ENCODE data around the gene ADAM23. TPM values are rescaled to one million over a fixed set of nuclear protein-coding genes. Genes with fewer than 3 reads are reported as not detected.
"Not testable (repeated sequence)": the region's sequence is repeated elsewhere in the genome, so short reads cannot be mapped to it uniquely, and the experiment has no call there.

Gene ADAM23, protein sequence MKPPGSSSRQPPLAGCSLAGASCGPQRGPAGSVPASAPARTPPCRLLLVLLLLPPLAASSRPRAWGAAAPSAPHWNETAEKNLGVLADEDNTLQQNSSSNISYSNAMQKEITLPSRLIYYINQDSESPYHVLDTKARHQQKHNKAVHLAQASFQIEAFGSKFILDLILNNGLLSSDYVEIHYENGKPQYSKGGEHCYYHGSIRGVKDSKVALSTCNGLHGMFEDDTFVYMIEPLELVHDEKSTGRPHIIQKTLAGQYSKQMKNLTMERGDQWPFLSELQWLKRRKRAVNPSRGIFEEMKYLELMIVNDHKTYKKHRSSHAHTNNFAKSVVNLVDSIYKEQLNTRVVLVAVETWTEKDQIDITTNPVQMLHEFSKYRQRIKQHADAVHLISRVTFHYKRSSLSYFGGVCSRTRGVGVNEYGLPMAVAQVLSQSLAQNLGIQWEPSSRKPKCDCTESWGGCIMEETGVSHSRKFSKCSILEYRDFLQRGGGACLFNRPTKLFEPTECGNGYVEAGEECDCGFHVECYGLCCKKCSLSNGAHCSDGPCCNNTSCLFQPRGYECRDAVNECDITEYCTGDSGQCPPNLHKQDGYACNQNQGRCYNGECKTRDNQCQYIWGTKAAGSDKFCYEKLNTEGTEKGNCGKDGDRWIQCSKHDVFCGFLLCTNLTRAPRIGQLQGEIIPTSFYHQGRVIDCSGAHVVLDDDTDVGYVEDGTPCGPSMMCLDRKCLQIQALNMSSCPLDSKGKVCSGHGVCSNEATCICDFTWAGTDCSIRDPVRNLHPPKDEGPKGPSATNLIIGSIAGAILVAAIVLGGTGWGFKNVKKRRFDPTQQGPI
- total RNA-seq = 1 to 10 TPM; 2.2 to 3.3 TPM

DNA sequence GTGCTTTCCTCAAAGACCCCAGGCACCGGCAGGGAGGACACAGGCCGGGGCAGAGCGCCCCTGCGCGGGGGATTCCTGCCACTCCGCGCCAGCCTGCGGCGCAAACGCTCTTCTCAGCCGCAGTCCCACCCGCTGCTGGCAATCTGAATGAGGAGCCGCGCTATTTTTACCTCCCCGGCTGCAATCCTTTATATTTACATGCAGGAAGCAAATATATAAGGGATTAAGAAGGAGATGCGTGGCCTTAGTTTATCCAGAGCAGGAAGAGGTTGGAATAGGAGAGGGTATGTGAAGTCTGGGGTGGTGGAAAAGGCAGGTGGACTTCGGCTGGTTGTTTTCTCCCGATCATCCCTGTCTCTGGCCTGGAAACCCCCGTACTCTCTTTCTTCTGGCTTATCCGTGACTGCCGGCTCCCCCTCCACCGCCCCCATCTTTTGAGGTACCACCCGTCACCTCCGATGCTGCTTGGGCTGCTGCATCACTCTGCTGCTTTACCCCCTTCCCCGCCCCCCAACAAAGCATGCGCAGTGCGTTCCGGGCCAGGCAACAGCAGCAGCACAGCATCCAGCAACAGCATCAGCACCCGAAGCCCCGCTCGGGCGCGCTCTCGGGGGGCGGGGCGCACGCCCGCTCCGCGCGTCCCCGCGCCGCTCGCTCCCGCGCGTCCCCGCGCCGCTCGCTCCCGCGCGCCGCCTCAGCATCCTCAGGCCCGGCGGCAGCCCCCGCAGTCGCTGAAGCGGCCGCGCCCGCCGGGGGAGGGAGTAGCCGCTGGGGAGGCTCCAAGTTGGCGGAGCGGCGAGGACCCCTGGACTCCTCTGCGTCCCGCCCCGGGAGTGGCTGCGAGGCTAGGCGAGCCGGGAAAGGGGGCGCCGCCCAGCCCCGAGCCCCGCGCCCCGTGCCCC, at the start of gene ADAM23:
Gene ADAM23, plus strand, starts transcription at position 700 of the 902 bp plus-strand sequence. CDS start 335 bp downstream, outside the sequence.
- Mint-ChIP-seq H3K4me3 (peak within 1 kb of the TSS; percentile 77), H3K4me1 (no peaks in the 10 kb centered on the region), H3K36me3 (ENCODE audit: low read depth) (no peaks in the 10 kb centered on the region), H3K27ac (no peak within 1 kb of the TSS), H3K27me3 (peaks cover 37% of the 10 kb centered on the region), H3K9me3 (no peaks in the 10 kb centered on the region)
- ATAC-seq (replicated peaks) = peak; percentile 83

DNA sequence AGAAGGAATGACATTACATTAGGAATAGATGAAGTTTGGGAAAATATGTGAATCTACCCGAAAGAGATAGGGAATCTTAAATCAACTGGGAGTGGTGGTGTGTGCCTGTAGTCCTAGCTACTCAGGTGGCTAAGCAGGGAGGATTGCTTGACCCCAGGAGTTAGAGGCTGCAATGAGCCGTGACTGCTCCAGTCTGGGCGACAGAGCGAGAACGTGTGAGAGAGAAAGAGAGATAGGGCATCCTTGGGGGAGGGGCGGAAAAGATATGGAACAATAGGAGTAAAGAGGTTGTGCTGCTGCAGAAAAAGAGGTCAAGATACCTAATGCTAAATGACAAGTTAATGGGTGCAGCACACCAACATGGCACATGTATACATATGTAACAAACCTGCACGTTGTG, 47.1 kb upstream of the ADAM23 start:
- Mint-ChIP-seq H3K4me1 (no peaks in the 10 kb centered on the region), H3K4me3 (no peak overlapping the region), H3K36me3 (ENCODE audit: low read depth) (no peaks in the 10 kb centered on the region), H3K27me3 (no peaks in the 10 kb centered on the region), H3K9me3 (peaks cover 4% of the 10 kb centered on the region), H3K27ac (no peak overlapping the region)
- ATAC-seq (replicated peaks) = no peak

DNA sequence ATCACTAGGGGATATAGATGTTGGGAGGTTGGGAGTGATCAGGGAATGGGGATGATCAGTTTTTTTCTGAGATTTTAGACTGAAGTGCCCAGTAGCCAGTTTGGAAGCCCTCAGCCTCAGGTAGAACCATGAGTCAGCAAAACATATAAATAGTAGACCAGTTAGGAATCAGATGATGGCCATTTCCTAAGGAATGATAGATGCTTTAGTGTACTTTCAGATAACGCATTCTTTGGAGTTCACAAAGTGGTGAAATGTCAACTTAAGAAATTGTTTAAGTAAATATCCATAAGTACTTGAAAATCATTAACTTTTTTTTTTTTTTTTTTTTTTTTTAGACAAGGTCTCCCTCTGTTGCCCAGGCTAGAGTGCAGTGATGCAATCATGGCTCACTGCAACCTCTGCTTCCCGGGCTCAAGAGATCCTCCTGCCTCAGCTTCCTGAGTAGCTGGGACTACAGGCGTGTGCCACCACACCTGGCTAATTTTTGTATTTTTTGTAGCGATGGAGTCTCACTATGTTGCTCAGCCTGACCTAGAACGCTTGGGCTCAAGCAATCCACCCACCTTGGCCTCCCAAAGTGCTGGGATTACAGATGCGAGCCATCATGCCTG, 40.3 kb upstream of the ADAM23 start:
- not testable (repeated sequence) for H3K9me3 Mint-ChIP-seq; H3K27me3 Mint-ChIP-seq; H3K4me1 Mint-ChIP-seq; H3K27ac Mint-ChIP-seq; H3K4me3 Mint-ChIP-seq; ATAC-seq (replicated peaks); H3K36me3 Mint-ChIP-seq (ENCODE audit: low read depth)

GRCh38 chr2:206408323-206409320, 34.7 kb upstream of the ADAM23 start:
- Mint-ChIP-seq H3K4me1 (no peaks in the 10 kb centered on the region), H3K36me3 (ENCODE audit: low read depth) (no peaks in the 10 kb centered on the region), H3K4me3 (no peak overlapping the region), H3K9me3 (peaks cover 5% of the 10 kb centered on the region), H3K27ac (no peak overlapping the region), H3K27me3 (peaks cover 3% of the 10 kb centered on the region)
- no peak for ATAC-seq (replicated peaks)

DNA sequence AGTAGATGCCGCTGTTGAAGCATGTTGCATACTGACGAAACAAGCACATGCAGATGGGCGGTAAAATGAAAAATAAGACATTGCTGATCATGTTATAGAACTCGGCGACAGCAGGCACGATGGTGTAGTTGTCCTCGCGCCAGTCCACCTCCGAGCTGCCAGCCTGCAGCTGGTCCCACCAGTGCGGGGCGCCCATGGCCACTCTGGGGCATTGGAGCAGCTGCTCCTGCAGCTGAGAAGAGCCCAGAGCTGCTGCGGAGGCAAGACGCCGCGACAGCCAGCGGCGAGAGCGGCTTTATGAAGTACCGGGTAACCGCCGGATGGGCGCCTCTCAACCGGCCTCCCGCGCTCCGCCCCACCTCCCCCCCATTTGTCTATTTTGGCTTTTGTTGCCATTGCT, 32.6 kb upstream of the ADAM23 start:
- peaks cover 5% of the 10 kb centered on the region for H3K9me3 Mint-ChIP-seq
- ATAC-seq (replicated peaks) = no peak
- peaks cover 6% of the 10 kb centered on the region for H3K27me3 Mint-ChIP-seq
- no peak overlapping the region for H3K4me3 Mint-ChIP-seq
- no peaks in the 10 kb centered on the region for H3K4me1 Mint-ChIP-seq
- H3K27ac Mint-ChIP-seq = no peak overlapping the region
- no peaks in the 10 kb centered on the region for H3K36me3 Mint-ChIP-seq (ENCODE audit: low read depth)

GRCh38 chr2:206415618-206416243, 27.6 kb upstream of the ADAM23 start:
- peaks cover 3% of the 10 kb centered on the region for H3K27me3 Mint-ChIP-seq
- no peak overlapping the region for H3K27ac Mint-ChIP-seq
- no peaks in the 10 kb centered on the region for H3K4me1 Mint-ChIP-seq
- no peaks in the 10 kb centered on the region for H3K36me3 Mint-ChIP-seq (ENCODE audit: low read depth)
- ATAC-seq (replicated peaks) = no peak
- no peaks in the 10 kb centered on the region for H3K9me3 Mint-ChIP-seq
- no peak overlapping the region for H3K4me3 Mint-ChIP-seq

DNA sequence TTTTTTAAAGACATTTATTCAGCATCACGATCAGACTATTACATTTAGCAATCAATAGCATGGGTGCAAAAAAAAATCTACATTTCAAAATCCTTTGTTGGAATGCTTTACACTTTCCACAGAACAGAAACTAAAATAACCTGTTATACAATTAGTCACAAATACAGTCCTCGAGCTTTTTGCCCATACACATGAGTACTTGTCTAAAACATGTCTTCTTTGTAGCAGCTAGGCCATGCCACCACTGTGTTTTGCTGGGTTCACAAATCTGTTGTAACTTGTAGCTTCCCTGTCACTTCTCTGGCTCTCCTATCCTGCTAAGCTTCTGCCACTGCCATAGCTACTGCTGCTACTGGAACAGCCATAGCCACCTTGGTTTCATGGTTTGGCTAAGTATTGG, 24.4 kb upstream of the ADAM23 start:
- no peak overlapping the region for H3K27ac Mint-ChIP-seq
- H3K36me3 Mint-ChIP-seq (ENCODE audit: low read depth) = no peaks in the 10 kb centered on the region
- H3K4me1 Mint-ChIP-seq = no peaks in the 10 kb centered on the region
- no peaks in the 10 kb centered on the region for H3K9me3 Mint-ChIP-seq
- peaks cover 6% of the 10 kb centered on the region for H3K27me3 Mint-ChIP-seq
- H3K4me3 Mint-ChIP-seq = no peak overlapping the region
- ATAC-seq (replicated peaks) = no peak

DNA sequence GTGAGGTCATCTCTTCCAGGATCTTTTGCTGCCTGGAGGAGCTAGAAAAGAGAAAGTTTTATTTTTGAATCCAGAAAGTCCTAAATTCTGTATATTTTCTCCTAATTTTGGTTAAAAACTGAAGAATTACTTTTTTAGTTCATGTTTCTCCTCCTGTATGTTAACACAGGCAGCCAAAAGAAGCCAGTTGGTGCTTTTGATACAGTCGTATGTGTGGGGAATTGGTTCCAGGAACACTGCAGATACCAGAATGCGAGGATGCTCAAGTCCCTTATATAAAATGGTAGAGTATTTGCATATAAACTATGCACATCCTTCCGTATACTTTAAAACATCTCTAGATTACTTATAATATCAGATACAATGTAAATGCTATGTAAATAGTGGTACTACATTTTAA, 22.6 kb upstream of the ADAM23 start:
- no peak for ATAC-seq (replicated peaks)
- no peaks in the 10 kb centered on the region for H3K4me1 Mint-ChIP-seq

GRCh38 chr2:206422493-206422892, 20.8 kb upstream of the ADAM23 start:
- no peak overlapping the region for H3K27ac Mint-ChIP-seq
- H3K36me3 Mint-ChIP-seq (ENCODE audit: low read depth) = no peaks in the 10 kb centered on the region
- H3K4me1 Mint-ChIP-seq = no peaks in the 10 kb centered on the region
- peaks cover 3% of the 10 kb centered on the region for H3K27me3 Mint-ChIP-seq
- no peaks in the 10 kb centered on the region for H3K9me3 Mint-ChIP-seq
- no peak overlapping the region for H3K4me3 Mint-ChIP-seq
- no peak for ATAC-seq (replicated peaks)

More for the DNA sequence above, 22.6 kb upstream of the ADAM23 start:
- H3K27me3 Mint-ChIP-seq = peaks cover 3% of the 10 kb centered on the region
- no peak overlapping the region for H3K4me3 Mint-ChIP-seq
- no peaks in the 10 kb centered on the region for H3K9me3 Mint-ChIP-seq
- H3K27ac Mint-ChIP-seq = no peak overlapping the region
- H3K36me3 Mint-ChIP-seq (ENCODE audit: low read depth) = no peaks in the 10 kb centered on the region

DNA sequence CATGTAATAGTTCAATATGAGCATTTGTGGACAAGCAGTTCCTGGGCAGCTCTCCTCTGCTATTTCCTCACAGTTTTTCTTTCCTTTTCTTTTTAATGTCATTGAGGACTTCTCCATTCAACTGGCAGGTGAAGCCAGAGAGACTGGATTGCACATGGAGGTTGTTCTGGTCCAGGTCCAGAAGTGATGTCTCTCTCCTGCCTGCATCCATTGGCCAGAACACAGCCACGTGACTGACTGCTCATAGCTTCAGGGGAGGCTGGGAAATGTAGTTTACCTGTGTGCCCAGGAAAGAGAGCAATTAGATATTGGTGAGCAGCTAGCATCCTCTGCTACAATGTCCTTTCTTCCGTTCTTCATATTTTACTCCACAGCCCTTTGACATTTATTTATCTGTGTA, 20.2 kb upstream of the ADAM23 start:
- no peak overlapping the region for H3K4me3 Mint-ChIP-seq
- H3K4me1 Mint-ChIP-seq = no peaks in the 10 kb centered on the region
- H3K36me3 Mint-ChIP-seq (ENCODE audit: low read depth) = no peaks in the 10 kb centered on the region
- H3K27me3 Mint-ChIP-seq = peaks cover 3% of the 10 kb centered on the region
- H3K9me3 Mint-ChIP-seq = no peaks in the 10 kb centered on the region
- peak; percentile 45 for ATAC-seq (replicated peaks)
- H3K27ac Mint-ChIP-seq = no peak overlapping the region

DNA sequence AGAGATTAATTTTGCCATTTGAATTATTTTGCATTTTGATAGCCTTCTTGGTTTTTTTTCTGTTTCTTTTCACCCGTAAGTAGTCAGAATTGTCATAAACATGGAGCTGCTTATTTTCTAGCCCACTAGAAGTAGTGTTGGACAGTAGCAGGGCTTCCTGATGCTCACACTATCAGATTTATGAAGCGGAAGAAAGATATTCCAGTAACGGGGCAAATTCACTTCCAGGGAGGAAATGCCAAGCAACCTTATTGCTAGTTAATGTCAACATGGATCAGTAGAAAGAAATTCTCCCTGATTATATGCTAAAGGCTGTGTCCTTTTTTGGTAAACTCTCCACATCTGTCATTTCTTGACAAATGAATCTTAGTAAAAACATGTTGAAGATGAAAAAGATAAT, 19.2 kb upstream of the ADAM23 start:
- H3K9me3 Mint-ChIP-seq = no peaks in the 10 kb centered on the region
- H3K27me3 Mint-ChIP-seq = peaks cover 3% of the 10 kb centered on the region
- no peak overlapping the region for H3K4me3 Mint-ChIP-seq
- ATAC-seq (replicated peaks) = no peak
- no peak overlapping the region for H3K27ac Mint-ChIP-seq
- no peaks in the 10 kb centered on the region for H3K36me3 Mint-ChIP-seq (ENCODE audit: low read depth)
- H3K4me1 Mint-ChIP-seq = no peaks in the 10 kb centered on the region

DNA sequence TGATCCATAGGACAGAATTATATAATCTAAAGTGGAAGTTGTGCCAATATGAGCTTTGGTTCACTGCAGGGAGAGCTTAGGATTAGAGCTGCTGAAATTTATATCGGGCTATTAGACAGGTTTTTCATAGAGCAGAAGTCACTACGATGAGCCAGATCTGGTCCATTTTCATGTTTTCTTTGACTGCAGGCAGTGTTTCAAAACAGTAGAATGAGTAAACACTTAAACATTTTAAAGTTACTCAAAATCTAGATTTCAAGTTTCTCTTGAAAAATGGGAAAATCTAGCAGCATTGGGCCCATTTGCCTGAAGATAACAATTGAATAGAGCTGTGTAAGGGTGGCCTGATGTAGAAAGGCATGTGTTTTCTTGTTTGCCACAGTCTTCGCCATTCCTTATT, 14.5 kb upstream of the ADAM23 start:
- no peaks in the 10 kb centered on the region for H3K36me3 Mint-ChIP-seq (ENCODE audit: low read depth)
- H3K27ac Mint-ChIP-seq = no peak overlapping the region
- H3K4me3 Mint-ChIP-seq = no peak overlapping the region
- no peak for ATAC-seq (replicated peaks)
- H3K4me1 Mint-ChIP-seq = no peaks in the 10 kb centered on the region
- H3K27me3 Mint-ChIP-seq = peaks cover 4% of the 10 kb centered on the region
- no peaks in the 10 kb centered on the region for H3K9me3 Mint-ChIP-seq

GRCh38 chr2:206430452-206430851, 12.9 kb upstream of the ADAM23 start:
- H3K9me3 Mint-ChIP-seq = no peaks in the 10 kb centered on the region
- no peaks in the 10 kb centered on the region for H3K36me3 Mint-ChIP-seq (ENCODE audit: low read depth)
- H3K27ac Mint-ChIP-seq = no peak overlapping the region
- H3K27me3 Mint-ChIP-seq = peaks cover 4% of the 10 kb centered on the region
- no peak overlapping the region for H3K4me3 Mint-ChIP-seq
- no peak for ATAC-seq (replicated peaks)
- no peaks in the 10 kb centered on the region for H3K4me1 Mint-ChIP-seq
